GM12891 (cell line): ENCODE results near the gene MGAT5.

Experiments
- POLR2A ChIP-seq: IDR thresholded peaks from 2 replicates; pipeline ENCODE4 v1.6.1; 2011; ENCODE audit warnings: low read depth, low read length, control low read depth
- POLR2AphosphoS5 ChIP-seq: IDR thresholded peaks from 2 replicates; pipeline ENCODE4 v1.6.1; 2011; ENCODE audit warnings: low read depth, low read length, control low read depth
- POU2F2 ChIP-seq: IDR thresholded peaks from 2 replicates; pipeline ENCODE4 v1.6.1; 2011; ENCODE audit warnings: low read depth, mild to moderate bottlenecking, control low read depth, low read length, moderate library complexity

DNA sequence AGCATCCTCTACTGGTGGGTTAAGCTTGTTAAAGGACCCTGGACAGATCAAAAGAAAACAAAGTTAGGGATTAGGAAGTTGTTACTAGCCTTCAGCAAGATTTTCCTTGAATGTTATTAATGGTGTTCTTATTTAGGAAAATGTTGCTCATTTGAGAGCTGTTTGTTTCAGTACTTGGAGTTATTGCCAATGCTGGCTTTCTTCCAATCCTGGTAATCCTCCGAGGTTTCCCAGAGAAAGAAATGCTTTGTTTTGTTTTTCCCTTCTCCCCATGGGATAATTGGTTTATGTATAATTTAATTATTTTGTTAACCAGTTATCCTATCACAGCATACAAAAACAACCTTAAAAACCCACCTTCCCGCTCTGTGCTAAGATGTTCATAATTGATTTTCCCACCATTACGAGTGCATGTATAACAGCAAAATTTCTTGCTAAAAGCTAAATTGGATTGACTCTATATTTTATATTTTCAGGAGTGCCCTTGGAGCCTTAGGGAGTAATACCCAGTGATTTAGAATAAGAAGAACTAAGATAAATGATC is 79.8 kb downstream of the MGAT5 start:
- TF ChIP-seq POLR2A (no peak), POLR2AphosphoS5 (no peak), POU2F2 (no peak)
